Effector memory CD4-positive, alpha-beta T cell (primary cell): ENCODE results near the gene CLTC.

Experiments
- DNase-seq, 3 donors: peaks; one replicate each; pipeline ENCODE4 v3.0.0-alpha.2; 2020
- H3K27ac ChIP-seq: 2 replicates; pipeline ENCODE4 v1.7.0; 2013; ENCODE audit warnings: mild to moderate bottlenecking, low read length, moderate library complexity; ENCODE audit not compliant: insufficient read depth, poor library complexity, severe bottlenecking
- H3K27me3 ChIP-seq: replicated peaks from 2 replicates; pipeline ENCODE4 v1.7.0; 2013; ENCODE audit warnings: mild to moderate bottlenecking, low read length; ENCODE audit not compliant: insufficient read depth, control insufficient read depth, poor library complexity, severe bottlenecking
- H3K36me3 ChIP-seq: 2 replicates; pipeline ENCODE4 v1.7.0; 2013; ENCODE audit warnings: mild to moderate bottlenecking, low read length, moderate library complexity; ENCODE audit not compliant: control insufficient read depth, insufficient read depth
- H3K4me1 ChIP-seq: 2 replicates; pipeline ENCODE4 v1.7.0; 2013; ENCODE audit warnings: low read length, mild to moderate bottlenecking; ENCODE audit not compliant: control insufficient read depth, insufficient read depth, poor library complexity, severe bottlenecking
- H3K4me3 ChIP-seq: 2 replicates; pipeline ENCODE4 v1.7.0; 2013; ENCODE audit warnings: low read length, low read depth, mild to moderate bottlenecking; ENCODE audit not compliant: insufficient read depth, poor library complexity, severe bottlenecking
- H3K9me3 ChIP-seq: 2 replicates; pipeline ENCODE4 v1.7.0; 2013; ENCODE audit warnings: mild to moderate bottlenecking, low read length, moderate library complexity; ENCODE audit not compliant: control insufficient read depth

The CLTC gene

GRCh38 chr17:59675231-59675630 lies 55.5 kb downstream of the CLTC start:
- Histone ChIP-seq H3K36me3 (peaks cover 70% of the 10 kb centered on the region), H3K27ac (no peak overlapping the region), H3K4me3 (no peak overlapping the region), H3K9me3 (no peaks in the 10 kb centered on the region), H3K27me3 (no peaks in the 10 kb centered on the region), H3K4me1 (no peaks in the 10 kb centered on the region)
- DNase-seq = no peak

GRCh38 chr17:59676716-59677115 lies 57.0 kb downstream of the CLTC start:
- Histone ChIP-seq H3K4me1 (no peaks in the 10 kb centered on the region), H3K36me3 (peaks cover 85% of the 10 kb centered on the region), H3K27me3 (no peaks in the 10 kb centered on the region), H3K27ac (no peak overlapping the region), H3K9me3 (no peaks in the 10 kb centered on the region), H3K4me3 (no peak overlapping the region)
- no peak for DNase-seq

GRCh38 chr17:59678918-59679317 lies 59.2 kb downstream of the CLTC start:
- H3K36me3 ChIP-seq = peaks cover 96% of the 10 kb centered on the region
- no peak for DNase-seq
- H3K4me1 ChIP-seq = no peaks in the 10 kb centered on the region
- H3K4me3 ChIP-seq = no peak overlapping the region
- no peaks in the 10 kb centered on the region for H3K27me3 ChIP-seq
- H3K9me3 ChIP-seq = no peaks in the 10 kb centered on the region
- H3K27ac ChIP-seq = no peak overlapping the region

GRCh38 chr17:59680314-59680713 lies 60.6 kb downstream of the CLTC start:
- Histone ChIP-seq H3K36me3 (peaks cover 90% of the 10 kb centered on the region), H3K27me3 (no peaks in the 10 kb centered on the region), H3K4me1 (no peaks in the 10 kb centered on the region), H3K9me3 (no peaks in the 10 kb centered on the region), H3K4me3 (no peak overlapping the region), H3K27ac (no peak overlapping the region)
- no peak for DNase-seq

- H3K36me3 ChIP-seq = peaks cover 77% of the 10 kb centered on the region
- no peak overlapping the region for H3K27ac ChIP-seq
- no peaks in the 10 kb centered on the region for H3K9me3 ChIP-seq
- no peaks in the 10 kb centered on the region for H3K27me3 ChIP-seq
- DNase-seq = no peak
- no peaks in the 10 kb centered on the region for H3K4me1 ChIP-seq
- H3K4me3 ChIP-seq = no peak overlapping the region
Observed at GRCh38 chr17:59683283-59683682, 63.6 kb downstream of the CLTC start.

GRCh38 chr17:59684967-59685366 lies 65.3 kb downstream of the CLTC start:
- no peaks in the 10 kb centered on the region for H3K27me3 ChIP-seq
- DNase-seq = no peak
- peaks cover 76% of the 10 kb centered on the region for H3K36me3 ChIP-seq
- H3K4me3 ChIP-seq = no peak overlapping the region
- H3K9me3 ChIP-seq = no peaks in the 10 kb centered on the region
- H3K27ac ChIP-seq = no peak overlapping the region
- H3K4me1 ChIP-seq = no peaks in the 10 kb centered on the region

- Histone ChIP-seq H3K4me3 (no peak overlapping the region), H3K27ac (no peak overlapping the region), H3K27me3 (no peaks in the 10 kb centered on the region), H3K36me3 (peaks cover 63% of the 10 kb centered on the region), H3K9me3 (no peaks in the 10 kb centered on the region), H3K4me1 (no peaks in the 10 kb centered on the region)
- DNase-seq = no peak
Observed at GRCh38 chr17:59688008-59688407, 68.3 kb downstream of the CLTC start.

DNA sequence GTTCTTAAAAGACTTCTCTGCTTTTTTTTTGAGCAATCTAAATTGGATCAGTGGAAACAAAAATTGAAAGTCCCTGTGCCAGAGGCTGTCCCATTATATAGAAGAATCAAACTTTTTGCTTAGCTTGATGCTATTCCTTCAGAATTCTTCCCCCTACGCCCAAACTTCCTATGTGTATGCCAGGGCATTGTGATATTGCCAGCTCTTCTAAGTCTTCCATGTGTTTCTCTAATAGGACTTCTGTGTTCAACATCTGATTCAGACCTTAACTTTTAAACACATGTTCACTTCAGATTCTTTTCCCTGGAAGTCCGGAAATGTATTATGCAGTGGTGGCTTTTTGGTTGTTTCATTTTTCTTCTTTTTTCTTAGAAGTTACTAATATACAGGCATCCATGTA lies 68.8 kb downstream of the CLTC start:
- no peak overlapping the region for H3K4me3 ChIP-seq
- no peak for DNase-seq

GRCh38 chr17:59693582-59693981 lies 73.9 kb downstream of the CLTC start:
- no peak overlapping the region for H3K4me3 ChIP-seq
- no peak overlapping the region for H3K27ac ChIP-seq
- H3K4me1 ChIP-seq = no peaks in the 10 kb centered on the region
- no peak for DNase-seq
- H3K36me3 ChIP-seq = peaks cover 70% of the 10 kb centered on the region
- H3K9me3 ChIP-seq = no peaks in the 10 kb centered on the region
- no peaks in the 10 kb centered on the region for H3K27me3 ChIP-seq

More for the DNA sequence above, 68.8 kb downstream of the CLTC start:
- Histone ChIP-seq H3K4me1 (no peaks in the 10 kb centered on the region), H3K27me3 (no peaks in the 10 kb centered on the region), H3K36me3 (peaks cover 60% of the 10 kb centered on the region), H3K27ac (no peak overlapping the region), H3K9me3 (no peaks in the 10 kb centered on the region)

GRCh38 chr17:59694344-59694743 lies 74.6 kb downstream of the CLTC start:
- Histone ChIP-seq H3K27me3 (no peaks in the 10 kb centered on the region), H3K4me1 (no peaks in the 10 kb centered on the region), H3K27ac (no peak overlapping the region), H3K36me3 (peaks cover 63% of the 10 kb centered on the region), H3K4me3 (no peak overlapping the region), H3K9me3 (no peaks in the 10 kb centered on the region)
- DNase-seq = no peak
